22Rv1 (cell line): ENCODE measurements around the gene PAMR1.

Experiments
- H3K27ac ChIP-seq: fragments of 450-650 bp; 2 replicates; pipeline ENCODE4 v1.5.1; 2017
- CTCF ChIP-seq: fragments of 450-650 bp; IDR thresholded peaks from 2 replicates; pipeline ENCODE4 v1.5.1; 2017; ENCODE audit warnings: mild to moderate bottlenecking
- ZFX ChIP-seq: fragments of 450-650 bp; IDR thresholded peaks from 2 replicates; pipeline ENCODE4 v1.6.1; 2017; ENCODE audit warnings: antibody characterized with exemption, borderline replicate concordance

Gene PAMR1

GRCh38 chr11:35563484-35564244, 38.2 kb upstream of the PAMR1 start:
- TF ChIP-seq ZFX: no peak
- TF ChIP-seq CTCF: no peak
- H3K27ac ChIP-seq: no peak overlapping the region

- no peak overlapping the region for H3K27ac ChIP-seq
- TF ChIP-seq ZFX: no peak
- TF ChIP-seq CTCF: no peak
Observed at GRCh38 chr11:35559949-35560348, 34.5 kb upstream of the PAMR1 start.

GRCh38 chr11:35558513-35558912, 33.1 kb upstream of the PAMR1 start:
- TF ChIP-seq CTCF (no peak), ZFX (no peak)
- H3K27ac ChIP-seq: no peak overlapping the region

GRCh38 chr11:35555488-35555887, 30.1 kb upstream of the PAMR1 start:
- no peak for TF ChIP-seq ZFX
- TF ChIP-seq CTCF: no peak

GRCh38 chr11:35554491-35555437, 29.3 kb upstream of the PAMR1 start:
- TF ChIP-seq ZFX: no peak
- TF ChIP-seq CTCF: no peak
- no peak overlapping the region for H3K27ac ChIP-seq

More at GRCh38 chr11:35555488-35555887, 30.1 kb upstream of the PAMR1 start:
- no peak overlapping the region for H3K27ac ChIP-seq

GRCh38 chr11:35553831-35554230, 28.4 kb upstream of the PAMR1 start:
- H3K27ac ChIP-seq: no peak overlapping the region
- TF ChIP-seq CTCF: no peak
- no peak for TF ChIP-seq ZFX
